Fibroblast of pulmonary artery (primary cell): ENCODE results near the gene TBC1D1.

Source experiments
- DNase-seq: peaks from one replicate; pipeline ENCODE4 v3.0.0-alpha.2; 2010; ENCODE audit warnings: low read depth
- H3K4me3 ChIP-seq: replicated peaks from 2 replicates; pipeline ENCODE4 v1.5.1; 2011; ENCODE audit warnings: low read depth, mild to moderate bottlenecking, control low read depth, low read length, moderate library complexity
- TF ChIP-seq, protein P1 (sequence below): IDR thresholded peaks from 2 replicates; pipeline ENCODE4 v1.5.1; 2011; ENCODE audit warnings: mild to moderate bottlenecking, control low read depth, low read length, inconsistent platforms; ENCODE audit errors: missing control alignments

The TBC1D1 gene

GRCh38 chr4:38075370-38076152 is 184.7 kb downstream of the TBC1D1 start:
- no peak overlapping the region for H3K4me3 ChIP-seq
- peak; percentile 76 for DNase-seq
- TF ChIP-seq, protein P1, sequence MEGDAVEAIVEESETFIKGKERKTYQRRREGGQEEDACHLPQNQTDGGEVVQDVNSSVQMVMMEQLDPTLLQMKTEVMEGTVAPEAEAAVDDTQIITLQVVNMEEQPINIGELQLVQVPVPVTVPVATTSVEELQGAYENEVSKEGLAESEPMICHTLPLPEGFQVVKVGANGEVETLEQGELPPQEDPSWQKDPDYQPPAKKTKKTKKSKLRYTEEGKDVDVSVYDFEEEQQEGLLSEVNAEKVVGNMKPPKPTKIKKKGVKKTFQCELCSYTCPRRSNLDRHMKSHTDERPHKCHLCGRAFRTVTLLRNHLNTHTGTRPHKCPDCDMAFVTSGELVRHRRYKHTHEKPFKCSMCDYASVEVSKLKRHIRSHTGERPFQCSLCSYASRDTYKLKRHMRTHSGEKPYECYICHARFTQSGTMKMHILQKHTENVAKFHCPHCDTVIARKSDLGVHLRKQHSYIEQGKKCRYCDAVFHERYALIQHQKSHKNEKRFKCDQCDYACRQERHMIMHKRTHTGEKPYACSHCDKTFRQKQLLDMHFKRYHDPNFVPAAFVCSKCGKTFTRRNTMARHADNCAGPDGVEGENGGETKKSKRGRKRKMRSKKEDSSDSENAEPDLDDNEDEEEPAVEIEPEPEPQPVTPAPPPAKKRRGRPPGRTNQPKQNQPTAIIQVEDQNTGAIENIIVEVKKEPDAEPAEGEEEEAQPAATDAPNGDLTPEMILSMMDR, result no peak

DNA sequence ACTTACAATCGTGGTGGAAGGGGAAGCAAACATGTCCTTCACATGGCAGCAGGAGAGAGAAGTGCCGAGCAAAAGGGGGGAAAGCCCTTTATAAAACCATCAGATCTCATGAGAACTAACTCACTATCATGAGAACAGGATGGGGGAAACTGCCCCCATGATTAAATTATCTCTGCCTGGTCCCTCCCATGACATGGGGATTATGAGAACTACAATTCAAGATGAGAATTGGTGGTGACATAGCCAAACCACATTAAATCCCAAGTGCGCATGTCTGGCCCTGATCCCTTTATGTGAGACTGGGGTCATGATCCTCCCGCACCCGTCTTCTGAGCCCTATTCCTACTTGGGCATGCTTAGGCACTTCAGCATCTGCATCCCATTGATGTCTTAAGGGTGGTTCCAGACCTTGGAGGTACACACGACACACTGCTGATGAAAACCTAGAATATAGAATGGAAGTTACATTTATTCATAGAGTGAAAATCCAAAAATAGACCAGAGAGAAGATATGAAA is 185.3 kb downstream of the TBC1D1 start:
- no peak for DNase-seq
- TF ChIP-seq, protein P1, result no peak
- H3K4me3 ChIP-seq, result no peak overlapping the region

DNA sequence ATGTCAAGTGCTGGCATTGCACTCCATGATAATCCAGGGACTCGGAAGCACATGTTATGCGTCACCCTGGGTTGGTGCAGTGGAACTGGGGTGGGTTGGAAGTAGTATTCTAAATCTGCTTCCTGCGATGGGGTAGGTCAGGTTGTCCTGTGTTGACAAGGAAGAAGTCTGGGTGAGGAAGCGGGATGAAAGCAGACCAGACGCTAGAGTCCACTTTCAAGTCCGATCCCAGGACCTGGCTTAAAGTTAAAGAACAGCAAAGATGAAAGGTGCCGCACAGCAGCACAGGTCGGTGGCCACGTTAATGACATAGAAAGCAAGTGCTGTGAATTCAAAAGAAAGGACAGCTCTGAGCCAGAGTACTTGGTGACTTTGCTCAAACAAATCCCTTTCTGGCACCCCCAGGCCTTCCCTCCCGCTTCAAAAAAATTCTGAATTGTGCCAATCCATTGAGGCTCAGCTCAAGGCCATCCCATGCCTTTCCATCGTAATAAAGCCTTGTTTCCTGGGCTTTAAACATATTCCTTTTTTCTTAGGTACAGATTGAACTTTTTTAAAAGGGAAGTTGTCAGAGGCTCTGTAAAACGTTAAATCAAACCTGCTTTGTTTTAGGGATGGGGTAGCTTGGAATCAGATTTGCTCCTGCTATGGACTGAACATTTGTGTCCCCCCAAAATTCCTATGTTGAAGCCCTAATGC is 187.1 kb downstream of the TBC1D1 start:
- TF ChIP-seq, protein P1, result no peak
- no peak for DNase-seq
- no peak overlapping the region for H3K4me3 ChIP-seq

DNA sequence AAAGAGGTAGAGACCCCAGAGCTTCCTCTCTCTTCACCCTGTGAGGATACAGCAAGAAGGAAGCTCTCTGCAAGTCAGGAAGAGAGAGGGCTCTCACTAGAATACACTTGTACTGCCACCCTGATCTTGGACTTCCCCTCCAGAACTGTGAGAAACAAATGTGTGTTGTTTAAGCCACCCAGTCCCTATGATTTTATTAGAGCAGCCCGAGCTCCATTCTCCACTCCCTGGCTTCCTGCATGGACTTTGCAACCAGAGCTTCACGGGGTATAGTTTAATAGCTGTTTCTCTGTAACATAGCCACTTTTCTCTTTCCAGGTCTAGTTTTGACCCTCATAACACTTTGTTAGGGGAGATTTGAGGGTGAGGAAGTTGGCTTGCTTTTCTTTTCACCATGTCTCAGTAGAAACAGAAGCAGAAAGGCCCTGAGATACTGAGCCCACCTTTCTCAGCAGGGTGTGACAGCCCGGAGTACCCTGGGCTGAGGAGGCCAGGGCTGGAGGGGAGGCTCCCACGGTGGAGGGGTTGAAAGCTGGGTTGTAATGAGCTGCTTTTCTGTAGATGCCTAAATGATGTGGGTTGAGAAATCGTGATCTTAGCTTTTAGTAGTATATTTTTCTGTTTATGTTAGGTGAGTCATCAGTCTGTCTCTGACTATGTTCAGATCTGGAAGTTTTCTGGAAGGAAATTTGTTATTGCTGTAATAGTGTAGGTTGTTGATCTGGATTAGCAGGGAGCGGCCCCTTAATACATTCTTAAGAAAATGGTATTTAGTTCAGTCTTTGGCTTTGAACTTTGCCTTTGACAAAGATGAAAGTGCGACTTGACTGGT is 187.9 kb downstream of the TBC1D1 start:
- no peak overlapping the region for H3K4me3 ChIP-seq
- peak; percentile 89 for DNase-seq
- TF ChIP-seq, protein P1, result no peak

GRCh38 chr4:38080061-38080974 is 189.4 kb downstream of the TBC1D1 start:
- no peak for DNase-seq
- H3K4me3 ChIP-seq, result no peak overlapping the region
- TF ChIP-seq, protein P1, result no peak

DNA sequence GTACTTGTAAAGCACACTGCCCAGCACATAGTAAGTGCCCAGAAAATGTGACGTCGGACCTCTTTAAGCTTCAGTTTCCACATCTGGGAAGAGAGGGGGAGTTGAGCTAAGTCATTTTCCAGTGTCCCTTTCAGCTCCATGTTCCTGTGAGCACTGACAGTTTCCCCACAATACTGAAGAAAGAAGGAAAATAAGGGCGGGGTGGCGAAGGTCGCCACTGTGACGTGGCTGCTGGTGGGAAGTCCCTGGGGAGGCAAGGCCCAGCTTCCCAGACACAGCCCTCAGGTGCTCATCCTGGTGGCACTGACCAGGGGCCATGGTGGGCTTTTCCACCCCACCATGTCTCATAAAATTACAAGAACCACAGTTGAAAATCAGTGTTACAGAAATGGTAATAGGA is 191.1 kb downstream of the TBC1D1 start:
- DNase-seq, result no peak
- H3K4me3 ChIP-seq, result no peak overlapping the region
- TF ChIP-seq, protein P1, result no peak
